CD14-positive monocyte (primary cell): ENCODE measurements around the gene KRTAP5-3. TPM values are rescaled to one million over a fixed set of nuclear protein-coding genes. Genes with fewer than 3 reads are reported as not detected.

Source experiments
- DNase-seq, 3 donors: peaks; one replicate each; pipeline ENCODE4 v3.0.0-alpha.2; 2011 to 2022
- H2AFZ ChIP-seq: 2 replicates; pipeline ENCODE4 v1.6.0; 2012; ENCODE audit warnings: mild to moderate bottlenecking, low read depth, low read length, inconsistent platforms; ENCODE audit not compliant: insufficient read depth, poor library complexity, severe bottlenecking
- H3K27ac ChIP-seq, 2 donors: 1 replicate in 1 of 2; 2 replicates in 1 of 2; pipeline ENCODE4 v1.5.1; 2012 to 2013; ENCODE audit warnings: low read length in 2 of 2, control low read depth in 1 of 2, inconsistent platforms in 1 of 2, low read depth in 1 of 2, mild to moderate bottlenecking in 1 of 2
- H3K27me3 ChIP-seq, 2 donors: one replicate each; pipeline versions ENCODE4 v1.6.0 to v1.6.1; 2011 to 2013; ENCODE audit warnings: low read length in 2 of 2; ENCODE audit not compliant: control insufficient read depth in 2 of 2, insufficient read depth in 2 of 2
- H3K36me3 ChIP-seq, 2 donors: replicated peaks in 1 of 2; 1 replicate in 1 of 2; 2 replicates in 1 of 2; pipeline versions ENCODE4 v1.5.1 to v1.6.1; 2012 to 2013; ENCODE audit warnings: low read length in 2 of 2, control low read depth in 1 of 2, inconsistent platforms in 1 of 2, mild to moderate bottlenecking in 1 of 2; ENCODE audit not compliant: insufficient read depth in 2 of 2, control insufficient read depth in 1 of 2
- H3K4me1 ChIP-seq, 2 donors: 1 replicate in 1 of 2; 2 replicates in 1 of 2; pipeline versions ENCODE4 v1.5.1 to v1.6.1; 2012 to 2013; ENCODE audit warnings: low read length in 2 of 2, control low read depth in 1 of 2, inconsistent platforms in 1 of 2, mild to moderate bottlenecking in 1 of 2, moderate library complexity in 1 of 2; ENCODE audit not compliant: insufficient read depth in 2 of 2, control insufficient read depth in 1 of 2
- H3K4me2 ChIP-seq: replicated peaks from 2 replicates; pipeline ENCODE3; 2012; ENCODE audit warnings: low read length, moderate library complexity, mild to moderate bottlenecking; ENCODE audit not compliant: poor library complexity, severe bottlenecking; ENCODE audit errors: extremely low read depth
- H3K4me3 ChIP-seq, 3 experiments: fragments of 200-600 bp in 1 of 3; sonication (generic) in 1 of 3; replicated peaks in 1 of 3; 1 replicate in 2 of 3; 2 replicates in 1 of 3; pipeline ENCODE4 v1.5.1; 2011 to 2013; ENCODE audit warnings: low read length in 3 of 3, mild to moderate bottlenecking in 3 of 3, control low read depth in 2 of 3, low read depth in 2 of 3, inconsistent platforms in 1 of 3, moderate library complexity in 1 of 3
- H3K79me2 ChIP-seq: 2 replicates; pipeline ENCODE4 v1.6.0; 2012; ENCODE audit warnings: mild to moderate bottlenecking, control low read depth, inconsistent platforms, low read length, moderate library complexity; ENCODE audit not compliant: insufficient read depth
- H3K9ac ChIP-seq: 2 replicates; pipeline ENCODE4 v1.6.0; 2017; ENCODE audit warnings: low read length, mild to moderate bottlenecking; ENCODE audit not compliant: insufficient read depth, poor library complexity, severe bottlenecking
- H3K9me3 ChIP-seq, 2 donors: replicated peaks in 1 of 2; 1 replicate in 1 of 2; 2 replicates in 1 of 2; pipeline versions ENCODE4 v1.5.1 to v1.6.1; 2012 to 2013; ENCODE audit warnings: low read length in 2 of 2, control low read depth in 1 of 2; ENCODE audit not compliant: control insufficient read depth in 1 of 2, insufficient read depth in 1 of 2
- H4K20me1 ChIP-seq: 2 replicates; pipeline ENCODE4 v1.6.0; 2012; ENCODE audit warnings: mild to moderate bottlenecking, low read length, control low read depth, moderate library complexity; ENCODE audit not compliant: insufficient read depth
- H3K27ac Mint-ChIP-seq, 7 donors: one replicate each; pipeline ENCODE4 v1.8.0; 2020; ENCODE audit warnings: mild to moderate bottlenecking in 7 of 7, mixed read lengths in 7 of 7, moderate library complexity in 6 of 7, inconsistent platforms in 2 of 7
- H3K27me3 Mint-ChIP-seq, 3 donors: one replicate each; pipeline ENCODE4 v1.8.0; 2021 to 2022; ENCODE audit warnings: low read depth in 3 of 3, mild to moderate bottlenecking in 3 of 3, mixed read lengths in 3 of 3, moderate library complexity in 3 of 3, inconsistent platforms in 1 of 3
- H3K36me3 Mint-ChIP-seq, 2 donors: one replicate each; pipeline ENCODE4 v1.8.0; 2020; ENCODE audit warnings: mixed read lengths in 2 of 2, inconsistent platforms in 1 of 2, mild to moderate bottlenecking in 1 of 2
- H3K4me1 Mint-ChIP-seq: one replicate; pipeline ENCODE4 v1.8.0; 2020; ENCODE audit warnings: mild to moderate bottlenecking, mixed read lengths
- H3K4me3 Mint-ChIP-seq, 2 donors: one replicate each; pipeline ENCODE4 v1.8.0; 2020; ENCODE audit warnings: mild to moderate bottlenecking in 2 of 2, mixed read lengths in 2 of 2, moderate library complexity in 1 of 2
- H3K9me3 Mint-ChIP-seq, 7 donors: one replicate each; pipeline ENCODE4 v1.8.0; 2020 to 2022; ENCODE audit warnings: mixed read lengths in 7 of 7, mild to moderate bottlenecking in 6 of 7, moderate library complexity in 6 of 7, inconsistent platforms in 2 of 7
- WGBS: methylation state at CpG from one replicate; pipeline ENCODE4 v1.1.5; 2013; ENCODE audit warnings: missing lambda C conversion rate; ENCODE audit not compliant: insufficient coverage; 5-methylcytosine and 5-hydroxymethylcytosine counted together
- intact Hi-C, 2 donors: fragments of 100-400 bp; cut with micrococcal nuclease; formaldehyde crosslinking; loops; one replicate each; pipeline versions ENCODE4 v1.15.0 to v1.15.1; 2023
- polyA plus RNA-seq, 3 donors: library from polyadenylated mRNA; depleted of rRNA in 1 of 3; unstranded in 2 of 3; stranded (reverse) in 1 of 3; fragments of 300-500 nt in 2 of 3; fragments of >200 nt in 1 of 3; fragmentation: Illumina TruSeq in 2 of 3; gene quantifications; 1 replicate in 2 of 3; 2 replicates in 1 of 3; pipeline ENCODE4 v1.2.3, GENCODE V29; 2012 to 2021
- TF ChIP-seq, protein P1 (sequence below): fragments of 200-600 bp; IDR thresholded peaks from one replicate; pipeline ENCODE4 v1.8.0; 2022; ENCODE audit warnings: antibody characterized with exemption, mild to moderate bottlenecking

KRTAP5-3 gene
- polyA plus RNA-seq, 3 donors: not detected

DNA sequence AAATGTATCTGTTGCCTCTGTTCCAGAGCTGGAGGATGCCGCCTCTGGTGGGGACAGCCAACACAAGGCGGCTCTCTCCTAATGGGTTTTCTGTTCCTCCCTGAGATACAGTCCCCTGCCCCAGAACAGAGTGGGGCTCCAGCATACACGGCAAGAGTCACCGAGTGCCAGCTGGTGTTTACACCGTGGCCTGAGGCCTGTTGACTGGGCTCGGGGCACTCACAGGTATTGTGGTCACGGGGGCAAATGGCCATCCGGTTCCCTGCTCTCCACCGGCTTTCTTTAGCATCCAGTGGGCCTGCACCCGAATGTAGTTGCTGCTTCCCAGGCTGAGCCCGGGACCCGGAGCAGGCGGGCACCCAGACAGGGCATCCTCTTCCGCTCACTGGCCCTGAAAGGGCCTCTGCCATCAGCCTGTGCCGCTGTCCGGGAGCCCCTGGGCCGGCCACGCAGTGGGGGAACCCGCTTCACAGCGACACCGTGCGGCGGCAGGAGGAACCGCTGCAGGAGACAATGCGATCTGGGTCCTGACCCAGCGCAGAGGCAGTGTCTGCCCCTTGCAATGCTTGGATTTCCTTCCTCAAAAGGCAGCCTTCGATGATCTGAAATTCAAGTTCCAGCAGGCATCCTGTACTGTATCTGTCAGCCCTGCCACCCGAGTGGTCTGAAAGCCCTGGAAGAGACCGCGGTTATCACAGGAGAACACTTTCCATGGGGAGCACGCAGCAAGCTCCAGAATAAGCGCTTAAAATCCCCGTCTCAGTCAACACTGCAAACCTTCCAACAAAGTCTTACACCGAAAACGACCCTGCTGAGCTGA lies 20.5 kb upstream of the KRTAP5-3 start:
- peak overlapping the region in 1 of 7 donors; percentile 39 for H3K27ac Mint-ChIP-seq
- intact Hi-C loops: loop anchor here in 1 of 2 donors (1.0 kb wide), 1 partner anchor 7 kb away; no protein-coding TSS in a partner anchor

DNA sequence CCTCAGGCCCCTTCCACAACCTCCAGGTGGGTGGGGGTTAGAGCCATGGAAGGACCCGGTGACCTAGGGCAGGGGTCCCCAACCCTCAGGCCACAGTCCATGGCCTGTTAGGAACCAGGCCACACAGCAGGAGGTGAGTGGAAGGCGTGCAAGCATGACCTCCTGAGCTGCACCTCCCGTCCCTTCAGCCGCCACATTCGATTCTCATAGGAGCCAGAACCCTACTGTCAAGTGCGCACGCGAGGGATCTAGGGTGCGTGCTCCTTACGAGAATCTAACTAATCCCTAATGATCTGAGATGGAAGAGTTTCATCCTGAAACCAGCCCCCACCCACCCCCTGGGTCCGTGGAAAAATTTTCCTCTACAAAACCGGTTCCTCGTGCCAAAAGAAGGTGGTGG lies 17.3 kb upstream of the KRTAP5-3 start:
- H3K27ac Mint-ChIP-seq: no peak overlapping the region
- H3K4me1 Mint-ChIP-seq: peaks cover 3% of the 10 kb centered on the region
- no peak for DNase-seq
- intact Hi-C loops: no loop called here
- Histone ChIP-seq H3K79me2 (no peaks in the 10 kb centered on the region), H3K27ac (no peak overlapping the region), H3K9ac (no peak overlapping the region), H3K4me3 (no peak overlapping the region), H3K4me2 (no peak overlapping the region), H2AFZ (no peak overlapping the region), H3K36me3 (no peaks in the 10 kb centered on the region), H3K9me3 (no peaks in the 10 kb centered on the region), H3K27me3 (peaks cover 0 to 10% of the 10 kb centered on the region in 2 donors), H4K20me1 (no peaks in the 10 kb centered on the region), H3K4me1 (no peaks in the 10 kb centered on the region)
- no peaks in the 10 kb centered on the region for H3K9me3 Mint-ChIP-seq
- H3K36me3 Mint-ChIP-seq: no peaks in the 10 kb centered on the region
- H3K4me3 Mint-ChIP-seq: no peak overlapping the region
- 90% methylated on average over 5 of the region's 13 CpGs for WGBS
- TF ChIP-seq, protein P1, sequence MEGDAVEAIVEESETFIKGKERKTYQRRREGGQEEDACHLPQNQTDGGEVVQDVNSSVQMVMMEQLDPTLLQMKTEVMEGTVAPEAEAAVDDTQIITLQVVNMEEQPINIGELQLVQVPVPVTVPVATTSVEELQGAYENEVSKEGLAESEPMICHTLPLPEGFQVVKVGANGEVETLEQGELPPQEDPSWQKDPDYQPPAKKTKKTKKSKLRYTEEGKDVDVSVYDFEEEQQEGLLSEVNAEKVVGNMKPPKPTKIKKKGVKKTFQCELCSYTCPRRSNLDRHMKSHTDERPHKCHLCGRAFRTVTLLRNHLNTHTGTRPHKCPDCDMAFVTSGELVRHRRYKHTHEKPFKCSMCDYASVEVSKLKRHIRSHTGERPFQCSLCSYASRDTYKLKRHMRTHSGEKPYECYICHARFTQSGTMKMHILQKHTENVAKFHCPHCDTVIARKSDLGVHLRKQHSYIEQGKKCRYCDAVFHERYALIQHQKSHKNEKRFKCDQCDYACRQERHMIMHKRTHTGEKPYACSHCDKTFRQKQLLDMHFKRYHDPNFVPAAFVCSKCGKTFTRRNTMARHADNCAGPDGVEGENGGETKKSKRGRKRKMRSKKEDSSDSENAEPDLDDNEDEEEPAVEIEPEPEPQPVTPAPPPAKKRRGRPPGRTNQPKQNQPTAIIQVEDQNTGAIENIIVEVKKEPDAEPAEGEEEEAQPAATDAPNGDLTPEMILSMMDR: no peak
- H3K27me3 Mint-ChIP-seq: peaks cover 10 to 43% (median 13%) of the 10 kb centered on the region in 3 donors

More for the DNA sequence above, 20.5 kb upstream of the KRTAP5-3 start:
- Histone ChIP-seq H3K4me3 (no peak overlapping the region), H3K9ac (no peak overlapping the region), H3K9me3 (no peaks in the 10 kb centered on the region), H3K4me1 (no peaks in the 10 kb centered on the region), H3K79me2 (no peaks in the 10 kb centered on the region), H3K27me3 (peaks cover 0 to 10% of the 10 kb centered on the region in 2 donors), H3K27ac (no peak overlapping the region), H4K20me1 (no peaks in the 10 kb centered on the region), H3K36me3 (no peaks in the 10 kb centered on the region), H3K4me2 (no peak overlapping the region), H2AFZ (no peak overlapping the region)
- DNase-seq: peak; percentile 9 to 36 (median 14)
- TF ChIP-seq, protein P1: peak; percentile 92
- 22% methylated on average over 33 of the region's 35 CpGs for WGBS
- Mint-ChIP-seq H3K4me3 (peak overlapping the region in 1 of 2 donors; percentile 37), H3K9me3 (no peaks in the 10 kb centered on the region), H3K36me3 (no peaks in the 10 kb centered on the region), H3K4me1 (peaks cover 3% of the 10 kb centered on the region), H3K27me3 (peaks cover 10 to 47% (median 15%) of the 10 kb centered on the region in 3 donors)
